Raji (cell line): ENCODE measurements around the gene MCTP1.

Experiments used
- POLR2A ChIP-seq: IDR thresholded peaks from 2 replicates; pipeline ENCODE4 v1.6.1; 2011; ENCODE audit warnings: low read depth, low read length, control low read depth; ENCODE audit not compliant: insufficient read depth

MCTP1 gene

GRCh38 chr5:95057615-95058014 lies 227.3 kb downstream of the MCTP1 start:
- TF ChIP-seq POLR2A, result no peak

GRCh38 chr5:95053253-95053652 lies 231.6 kb downstream of the MCTP1 start:
- no peak for TF ChIP-seq POLR2A

DNA sequence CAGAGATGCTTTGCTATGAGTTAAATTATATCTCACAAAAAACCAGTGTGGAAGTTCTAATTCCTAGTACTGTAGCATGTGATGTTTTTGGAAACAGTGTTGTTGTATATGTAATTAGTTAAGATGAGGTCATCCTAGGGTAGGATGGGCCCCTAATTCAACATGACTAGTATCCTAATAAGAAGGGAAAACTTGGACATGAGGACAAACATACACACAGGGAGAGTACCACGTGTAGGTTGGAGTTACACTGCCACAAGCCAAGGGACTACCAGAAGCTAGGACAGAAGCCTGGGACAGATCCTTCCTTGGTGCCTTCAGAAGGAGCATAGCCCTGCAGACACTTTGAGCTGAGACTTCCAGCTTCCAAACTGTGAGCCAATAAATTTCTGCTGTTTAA lies 234.2 kb downstream of the MCTP1 start:
- TF ChIP-seq POLR2A, result no peak

DNA sequence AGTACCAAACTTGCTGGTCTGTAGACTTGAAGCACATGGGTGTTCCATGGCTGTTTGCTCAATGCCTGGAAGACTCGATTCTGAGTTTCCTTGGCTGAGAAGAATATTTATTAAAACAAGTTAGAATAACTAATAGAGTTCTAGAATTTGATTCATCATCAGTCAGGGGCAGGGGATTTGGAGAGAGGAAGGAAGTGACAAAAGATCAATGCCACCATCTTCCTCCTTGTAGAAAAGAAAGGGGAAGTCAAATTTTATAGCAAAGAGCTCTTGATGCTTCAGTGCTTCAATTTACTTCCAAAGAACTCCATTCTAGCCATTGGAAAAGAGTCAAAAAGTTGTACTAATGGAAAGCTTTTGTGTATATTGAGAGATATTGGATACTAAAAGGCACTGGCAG lies 236.3 kb downstream of the MCTP1 start:
- no peak for TF ChIP-seq POLR2A

- no peak for TF ChIP-seq POLR2A
These were observed 239.5 kb downstream of the MCTP1 start for GRCh38 chr5:95045181-95045965.

- no peak for TF ChIP-seq POLR2A
These were observed 240.8 kb downstream of the MCTP1 start for GRCh38 chr5:95044096-95044495.

- TF ChIP-seq POLR2A, result no peak
These were observed 241.2 kb downstream of the MCTP1 start for GRCh38 chr5:95043648-95044047.

DNA sequence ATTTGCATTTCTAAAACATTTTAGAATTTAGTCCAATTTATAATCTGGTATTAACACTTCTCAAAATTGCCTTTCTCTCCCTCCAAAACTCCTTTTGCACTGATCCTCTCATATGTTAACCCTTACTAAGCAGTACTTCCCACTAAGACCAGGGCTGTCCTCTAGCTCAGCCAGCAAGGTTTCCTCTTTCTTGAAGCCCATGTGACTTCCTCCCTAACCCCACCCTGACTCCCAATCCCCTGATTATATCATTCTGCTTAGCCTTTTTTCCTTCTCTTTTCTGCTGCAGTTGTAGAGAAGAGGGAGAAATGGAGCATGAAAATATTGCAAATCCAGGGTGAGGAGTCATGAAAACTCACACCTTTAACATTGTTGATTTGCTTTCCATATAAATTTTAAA lies 241.7 kb downstream of the MCTP1 start:
- no peak for TF ChIP-seq POLR2A

DNA sequence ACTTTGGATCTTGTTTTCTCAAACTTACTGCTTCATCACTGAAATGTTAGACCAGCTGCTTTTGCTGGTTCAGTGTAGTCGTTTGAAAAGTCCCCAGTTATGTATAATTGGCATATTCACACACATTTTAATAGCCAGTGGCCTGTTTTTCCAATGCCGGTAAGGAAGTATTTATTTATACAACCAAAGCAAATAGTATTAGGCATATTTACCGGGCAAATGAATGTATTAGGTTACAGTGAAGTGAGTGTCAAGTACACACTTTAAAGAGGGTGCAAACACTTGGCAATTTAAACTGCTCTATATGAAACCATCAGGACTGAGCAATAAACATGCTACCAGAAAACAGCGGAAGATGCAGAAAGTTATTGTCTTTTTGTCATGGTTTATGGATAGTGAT lies 242.9 kb downstream of the MCTP1 start:
- no peak for TF ChIP-seq POLR2A

GRCh38 chr5:95035891-95036685 lies 248.8 kb downstream of the MCTP1 start:
- no peak for TF ChIP-seq POLR2A

DNA sequence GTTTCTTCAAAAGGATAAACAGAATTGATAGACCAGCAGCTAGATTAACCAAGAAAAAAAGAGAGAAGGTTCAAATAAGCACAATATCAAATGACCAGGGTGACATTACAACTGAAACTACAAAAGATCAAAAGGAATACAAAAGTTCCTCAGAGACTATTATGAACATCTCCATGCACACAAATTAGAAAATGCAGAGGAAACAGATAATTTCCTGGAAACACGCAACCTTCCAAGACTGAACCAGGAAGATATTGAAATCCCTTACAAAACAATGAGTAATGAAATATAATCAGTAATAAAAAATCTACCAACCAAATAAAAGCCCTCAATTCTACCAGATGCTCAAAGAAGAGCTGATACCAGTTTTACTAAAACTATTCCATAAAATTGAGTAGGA lies 252.1 kb downstream of the MCTP1 start:
- no peak for TF ChIP-seq POLR2A

- TF ChIP-seq POLR2A, result no peak
These were observed 255.1 kb downstream of the MCTP1 start for GRCh38 chr5:95029569-95030366.

DNA sequence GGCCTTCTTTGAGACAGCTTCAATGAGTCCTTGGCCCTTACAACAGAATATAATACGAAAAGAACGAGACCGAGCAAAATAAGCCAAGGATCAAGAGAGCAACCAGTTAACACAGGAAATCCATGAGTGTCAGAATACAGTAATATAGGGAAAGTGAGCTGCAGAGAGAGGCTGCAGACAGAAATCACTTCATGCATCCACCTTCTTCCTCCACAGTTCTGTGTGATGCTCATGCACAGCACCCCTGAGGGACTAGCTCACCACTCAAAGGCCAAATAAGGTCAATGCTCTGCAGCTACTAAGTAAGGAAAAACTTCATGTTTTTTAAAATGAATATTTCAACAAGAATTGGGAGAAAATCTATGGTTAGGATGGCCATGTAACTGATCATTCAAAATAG lies 257.1 kb downstream of the MCTP1 start:
- no peak for TF ChIP-seq POLR2A

GRCh38 chr5:95027151-95027721 lies 257.7 kb downstream of the MCTP1 start:
- TF ChIP-seq POLR2A, result no peak

GRCh38 chr5:95026718-95027117 lies 258.2 kb downstream of the MCTP1 start:
- no peak for TF ChIP-seq POLR2A

- TF ChIP-seq POLR2A, result no peak
These were observed 261.8 kb downstream of the MCTP1 start for GRCh38 chr5:95022967-95023695.
